Right renal pelvis (tissue), 4 donors: ENCODE measurements around the gene CDK15. TPM values are rescaled to one million over a fixed set of nuclear protein-coding genes. Genes with fewer than 3 reads are reported as not detected.
"Not testable (repeated sequence)": the region's sequence is repeated elsewhere in the genome, so short reads cannot be mapped to it uniquely, and the experiment has no call there.

Source experiments
- DNase-seq, 4 donors: peaks; one replicate each; pipeline ENCODE4 v3.0.0-alpha.2; 2013; ENCODE audit warnings: low read depth in 4 of 4, low spot score in 3 of 4, missing footprints in 1 of 4
- polyA plus RNA-seq, 4 donors: library from polyadenylated mRNA; unstranded; fragments of 120-200 nt; gene quantifications; one replicate each; pipeline ENCODE4 v1.2.1, GENCODE V29; 2013; ENCODE audit not compliant: insufficient read length in 4 of 4

CDK15 gene
- polyA plus RNA-seq, 4 donors, result 0.99 to 1.3 (median 1.1) TPM

DNA sequence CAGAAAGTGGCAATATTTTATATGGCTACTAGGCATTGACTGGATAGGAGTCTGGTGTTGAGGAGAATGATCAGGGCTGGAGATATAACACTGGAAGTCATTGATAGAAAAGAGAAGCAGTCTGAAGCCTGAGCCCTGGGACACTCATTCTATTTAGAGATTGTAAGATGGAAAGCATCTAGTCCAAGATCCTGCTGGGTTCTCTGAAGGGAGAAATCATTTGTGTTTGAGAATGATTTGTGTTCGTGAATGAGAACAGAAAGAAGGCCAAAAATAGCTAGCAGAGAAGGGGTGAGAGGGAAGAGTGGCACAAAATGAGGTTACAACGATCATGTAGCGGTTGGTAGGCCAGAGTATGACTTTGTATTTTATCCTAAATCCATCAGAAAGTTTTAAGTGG, 18.0 kb upstream of the CDK15 start:
- DNase-seq, result no peak

DNA sequence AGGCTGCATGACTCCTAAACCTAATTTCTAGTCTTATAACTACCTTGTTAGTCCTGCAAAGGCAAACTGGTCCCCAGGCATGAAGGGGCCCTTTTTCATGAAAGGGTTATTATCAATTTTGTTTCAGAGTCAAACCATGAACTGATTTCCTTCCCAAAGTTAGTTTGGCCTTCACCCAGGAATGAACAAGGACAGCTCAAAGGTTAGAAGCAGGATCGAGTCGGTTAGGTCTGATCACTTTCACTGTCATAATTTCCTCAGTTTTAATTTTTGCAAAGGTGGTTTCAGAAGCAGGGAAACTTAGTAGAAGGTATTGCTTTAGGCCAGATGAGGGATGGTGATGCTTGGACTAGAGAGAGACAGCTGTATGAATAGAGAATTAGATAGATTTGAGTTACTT, 16.9 kb upstream of the CDK15 start:
- DNase-seq, result no peak

DNA sequence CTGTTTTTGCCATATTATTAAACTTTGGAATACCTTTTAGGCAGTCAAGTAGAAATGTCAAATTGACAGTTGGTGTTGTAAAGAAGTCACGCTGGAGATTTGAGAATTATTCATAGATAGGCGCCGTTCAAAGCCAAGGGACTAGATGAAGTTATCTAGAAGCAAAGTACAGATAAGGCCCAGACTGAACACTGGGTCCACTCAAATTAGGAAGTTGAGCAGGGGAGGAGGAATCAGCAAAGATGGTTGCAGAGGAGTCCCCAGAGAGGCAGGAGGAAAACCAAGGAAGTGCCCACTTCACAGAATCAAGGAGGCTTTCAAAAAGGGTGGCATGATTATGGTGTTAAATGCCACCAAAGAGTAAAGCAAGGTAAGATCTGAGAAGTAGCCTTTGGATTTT, 16.0 kb upstream of the CDK15 start:
- no peak for DNase-seq

DNA sequence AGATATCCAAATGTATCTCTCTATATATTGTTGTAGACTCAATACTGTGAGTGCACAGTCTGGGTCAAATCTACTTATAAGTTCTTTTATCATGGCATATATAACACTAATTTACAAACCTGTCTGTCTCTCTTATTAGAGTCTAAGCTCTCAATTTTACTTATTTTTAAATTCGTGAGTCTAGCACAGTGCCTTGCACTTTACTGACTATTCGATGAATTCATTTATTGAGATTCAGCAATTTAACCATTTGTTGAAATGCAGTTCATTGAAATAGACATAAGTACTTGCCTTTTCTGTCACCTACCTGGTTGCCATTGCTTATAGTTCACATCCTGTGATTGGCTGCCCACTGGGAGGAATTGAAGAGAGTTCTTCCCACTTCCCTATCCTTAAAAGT, 15.3 kb upstream of the CDK15 start:
- DNase-seq, result no peak

DNA sequence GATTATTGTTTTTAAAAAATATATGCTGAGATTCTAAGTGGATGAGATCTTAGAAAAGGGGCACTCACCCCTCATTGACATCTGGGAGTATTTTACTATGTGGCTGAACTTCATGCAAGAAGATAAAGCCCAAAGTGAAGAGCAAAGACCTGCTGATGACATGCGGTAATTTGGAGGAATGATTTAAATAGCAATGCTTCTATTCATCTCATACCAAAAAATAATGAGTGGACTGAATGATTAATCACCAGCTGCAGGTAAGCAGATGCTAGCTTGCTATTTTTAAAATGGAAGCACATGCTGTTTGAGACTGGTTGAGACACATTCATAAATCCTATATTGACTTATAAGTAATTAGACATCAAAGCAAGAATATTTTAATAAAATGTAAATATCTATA, 12.7 kb upstream of the CDK15 start:
- no peak for DNase-seq

DNA sequence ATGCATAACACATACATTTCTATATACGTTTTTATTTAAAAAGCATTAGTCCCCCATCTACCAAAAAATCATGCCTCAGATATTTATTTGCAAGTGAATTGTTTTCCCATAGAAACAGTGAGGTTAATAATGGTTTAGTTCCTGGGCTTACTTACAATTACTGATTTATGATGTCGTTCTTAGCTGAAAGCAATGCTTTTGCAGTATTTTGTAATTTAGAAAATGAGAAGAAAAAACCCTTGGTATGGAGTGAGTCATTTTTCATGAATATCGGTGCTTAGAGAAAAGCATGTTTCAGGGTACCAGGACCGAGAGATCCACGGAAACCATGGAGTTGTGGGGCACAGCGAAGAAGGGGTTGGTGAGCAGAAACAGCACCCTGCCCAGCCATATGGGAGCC, 12.0 kb upstream of the CDK15 start:
- no peak for DNase-seq

DNA sequence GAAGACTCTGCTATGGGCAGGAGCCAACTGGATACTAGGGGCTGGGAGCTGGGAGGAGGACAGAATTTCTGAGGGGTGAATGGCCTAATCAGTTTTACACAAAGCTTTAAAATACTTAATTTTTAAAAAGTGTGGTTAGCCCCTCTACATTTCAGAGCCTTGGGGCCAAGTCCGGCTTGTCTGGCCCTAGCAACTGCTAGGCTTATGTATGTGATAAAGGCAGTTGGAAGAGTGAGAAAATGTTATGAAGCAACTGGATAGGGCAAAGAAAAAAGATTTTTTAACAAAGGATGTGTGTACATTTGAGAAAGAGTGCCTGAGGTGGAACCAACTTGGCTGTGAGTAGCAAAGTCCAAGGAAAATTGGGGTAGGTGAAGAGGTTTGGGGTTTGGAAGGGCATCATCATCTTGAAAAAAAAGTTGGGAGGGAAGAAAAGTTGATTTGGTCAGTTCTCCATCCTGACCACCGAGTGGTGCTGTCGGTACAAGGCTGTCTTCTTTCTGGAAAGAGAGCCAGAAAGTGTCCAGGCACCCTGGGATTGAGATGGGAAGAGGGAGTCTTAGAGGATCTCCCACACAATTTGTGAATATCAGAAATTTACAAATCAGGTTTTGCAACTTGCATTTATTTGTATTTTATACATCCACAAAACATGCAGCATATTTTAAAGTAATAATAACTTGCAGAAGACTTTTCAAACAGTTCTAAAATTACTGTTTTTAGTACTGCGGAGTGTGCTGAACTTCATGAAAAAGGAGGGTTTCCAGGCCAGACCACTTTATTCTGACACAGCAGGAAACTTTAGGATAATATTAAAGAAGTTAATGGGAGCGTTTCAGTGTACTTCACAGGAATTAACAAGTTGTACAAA, 10.5 kb upstream of the CDK15 start:
- no peak for DNase-seq

DNA sequence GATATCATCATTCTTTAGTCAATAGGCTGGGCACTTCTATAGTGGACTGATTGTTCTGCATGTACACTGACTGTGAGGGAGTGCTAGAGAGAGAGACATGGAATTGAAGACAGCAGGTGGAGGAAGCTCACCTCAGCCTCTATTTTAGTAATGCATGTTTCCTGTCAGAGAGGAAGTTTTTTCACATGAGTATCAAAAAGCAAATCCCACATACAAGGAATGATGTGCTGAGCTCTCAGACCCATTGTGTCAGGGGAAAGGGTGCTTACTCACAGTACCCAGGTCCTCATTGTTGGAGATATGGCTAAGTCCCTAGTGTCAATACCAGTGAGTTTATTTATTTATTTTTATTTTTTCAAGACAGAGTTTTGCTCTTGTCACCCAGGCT, 9.9 kb upstream of the CDK15 start:
- DNase-seq, result no peak

DNA sequence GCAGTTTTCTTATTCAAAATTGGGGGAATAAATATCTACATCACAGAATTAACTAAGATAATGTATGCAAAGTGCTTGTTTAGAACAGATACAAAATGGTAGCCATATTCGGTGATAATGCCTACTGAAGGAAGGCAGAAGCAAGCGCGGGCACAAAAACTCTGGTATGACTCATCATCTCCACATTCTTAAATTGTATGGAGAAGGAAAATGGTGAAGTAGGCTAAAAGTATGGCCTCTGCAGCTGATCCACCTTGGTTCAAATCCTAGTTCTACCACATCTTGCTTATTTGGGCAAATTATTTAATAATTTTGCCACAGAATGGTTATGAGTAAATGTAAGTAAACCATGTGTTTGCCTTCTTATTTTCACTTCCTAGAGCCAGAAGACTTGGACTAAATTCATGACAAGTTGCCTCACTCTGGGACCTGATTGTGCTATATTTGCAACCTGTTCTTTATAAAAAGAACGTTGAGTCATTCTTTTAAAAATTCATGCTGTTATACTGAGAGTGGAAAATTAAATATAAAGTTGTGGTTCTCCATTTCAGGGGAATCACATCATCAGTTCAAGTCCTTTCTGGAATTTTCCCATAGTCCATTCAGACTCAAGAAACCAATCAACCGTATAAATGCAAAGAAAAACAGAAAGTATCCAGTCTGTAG, 9.0 kb upstream of the CDK15 start:
- no peak for DNase-seq

DNA sequence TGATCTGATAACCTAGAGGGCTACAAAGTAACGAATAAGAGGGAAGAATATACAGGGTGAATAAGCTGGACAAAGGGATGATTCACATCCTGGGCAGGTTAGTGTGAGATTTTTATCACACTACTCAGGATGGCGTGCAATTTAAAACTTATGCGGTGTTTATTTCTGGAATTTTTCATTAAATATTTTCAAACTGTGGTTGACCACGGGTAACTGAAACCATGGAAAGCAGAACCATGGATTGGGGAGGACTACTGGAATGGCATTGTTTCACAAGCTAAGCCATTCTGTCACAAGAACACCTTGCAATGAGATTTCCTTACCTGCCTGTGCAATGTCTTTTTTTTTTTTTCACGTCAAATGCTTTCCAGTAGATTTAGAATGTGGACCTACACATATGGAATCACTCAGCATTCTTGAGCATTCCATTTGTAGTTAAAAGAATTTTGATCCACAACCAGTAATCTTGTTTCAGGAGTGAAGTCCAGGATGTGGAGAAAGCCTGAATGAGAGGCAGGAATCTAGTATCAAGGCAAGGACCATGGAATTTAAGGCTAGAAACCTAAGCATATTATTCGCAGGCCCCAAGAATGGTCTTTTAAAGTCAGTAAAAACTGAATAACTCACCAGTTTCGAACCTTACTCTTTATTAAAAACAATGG, 8.0 kb upstream of the CDK15 start:
- no peak for DNase-seq

DNA sequence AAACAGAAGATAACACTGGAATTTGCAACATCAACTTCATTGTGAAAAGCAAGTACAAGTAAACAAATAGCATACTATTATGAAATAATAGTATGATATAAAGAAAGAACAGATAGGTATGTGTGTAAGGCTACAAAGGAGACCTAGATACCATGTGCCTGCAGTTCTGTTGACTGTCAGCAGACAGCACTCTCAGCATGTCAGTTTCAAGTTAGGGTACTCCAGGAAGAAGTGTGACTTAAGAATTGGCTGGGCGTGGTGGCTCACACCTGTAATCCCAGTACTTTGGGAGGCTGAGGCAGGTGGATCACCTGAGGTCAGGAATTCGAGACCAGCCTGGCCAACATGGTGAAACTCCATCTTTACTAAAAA, 7.4 kb upstream of the CDK15 start:
- DNase-seq, result not testable (repeated sequence)

DNA sequence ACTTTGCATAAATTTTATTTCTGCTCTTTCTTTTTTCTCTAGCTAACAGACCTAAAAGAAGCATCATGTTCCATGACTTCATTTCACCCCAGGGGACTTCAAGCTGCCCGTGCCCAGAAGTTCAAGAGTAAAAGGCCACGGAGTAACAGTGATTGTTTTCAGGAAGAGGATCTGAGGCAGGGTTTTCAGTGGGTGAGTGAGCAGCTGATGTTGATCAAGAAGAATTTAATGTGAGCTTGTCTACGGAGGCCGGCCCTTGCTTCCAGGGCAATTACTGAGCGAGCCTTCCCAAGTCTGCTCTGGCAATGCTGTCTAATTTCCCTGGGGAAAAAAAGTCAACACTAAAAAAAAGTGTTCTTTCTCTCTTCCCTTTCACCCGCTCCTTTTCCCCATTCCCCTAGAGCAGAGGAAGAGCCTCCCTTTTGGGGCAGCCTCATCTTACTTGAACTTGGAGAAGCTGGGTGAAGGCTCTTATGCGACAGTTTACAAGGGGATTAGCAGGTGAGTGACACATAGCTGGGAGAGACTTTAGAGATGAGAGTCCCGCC, 1.2 kb downstream of the CDK15 start:
- DNase-seq, result peak in 3 of 4 donors; percentile 44 to 53 (median 50)

DNA sequence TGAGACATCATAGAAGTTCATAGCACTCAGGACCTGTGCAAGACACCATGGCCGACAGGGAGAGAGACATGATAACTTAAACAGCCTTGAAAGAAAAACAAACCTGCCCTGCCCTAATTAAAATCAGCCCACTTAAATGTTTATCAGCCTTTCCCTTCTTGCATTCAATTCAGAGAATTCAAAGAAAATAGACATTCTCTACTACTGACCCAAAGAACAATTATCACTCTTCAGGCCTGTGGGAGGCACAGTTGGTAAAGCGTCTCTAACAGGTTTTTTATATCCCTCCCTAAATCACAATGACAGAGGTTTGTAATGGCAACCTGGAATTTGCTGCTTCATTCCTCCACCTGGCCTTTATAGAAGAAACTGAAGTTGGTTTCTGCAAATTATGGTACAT, 1.7 kb downstream of the CDK15 start:
- DNase-seq, result peak in 2 of 4 donors; percentile 26 to 60

DNA sequence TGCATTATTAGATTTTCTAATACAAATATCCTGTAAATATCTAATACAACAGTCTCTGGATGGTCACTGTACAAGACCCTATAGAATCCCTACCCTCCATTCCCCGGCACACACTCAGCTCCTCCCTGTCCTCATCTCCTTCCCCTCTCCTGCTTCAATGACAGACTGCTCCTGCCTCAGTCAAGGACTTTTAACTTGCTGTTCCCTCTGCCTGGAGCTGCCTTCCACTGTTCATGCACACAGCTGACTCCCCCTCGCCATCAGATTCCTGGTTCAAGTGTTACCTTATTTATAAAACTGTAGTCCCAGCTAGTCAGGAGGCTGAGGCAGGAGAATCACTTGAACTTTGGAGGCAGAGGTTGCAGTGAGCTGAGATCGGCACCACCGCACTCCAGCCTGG, 3.3 kb downstream of the CDK15 start:
- no peak for DNase-seq

DNA sequence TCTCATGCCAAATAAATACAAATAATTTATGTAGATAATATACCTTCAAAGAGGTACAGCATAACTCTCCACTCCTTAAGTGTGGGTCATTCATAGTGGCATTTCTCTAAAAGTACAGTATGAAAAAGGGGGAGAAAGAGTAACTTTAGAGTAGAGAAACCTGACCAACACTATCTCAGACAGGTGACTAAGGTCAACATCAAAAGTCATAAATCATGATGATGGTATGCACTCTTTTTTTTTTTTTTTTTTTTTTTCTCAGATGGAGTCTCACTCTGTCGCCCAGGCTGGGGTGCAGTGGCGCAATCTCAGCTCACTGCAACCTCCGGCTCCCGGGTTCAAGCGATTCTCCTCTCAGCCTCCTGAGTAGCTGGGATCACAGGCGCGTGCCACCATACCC, 4.3 kb downstream of the CDK15 start:
- DNase-seq, result not testable (repeated sequence)

DNA sequence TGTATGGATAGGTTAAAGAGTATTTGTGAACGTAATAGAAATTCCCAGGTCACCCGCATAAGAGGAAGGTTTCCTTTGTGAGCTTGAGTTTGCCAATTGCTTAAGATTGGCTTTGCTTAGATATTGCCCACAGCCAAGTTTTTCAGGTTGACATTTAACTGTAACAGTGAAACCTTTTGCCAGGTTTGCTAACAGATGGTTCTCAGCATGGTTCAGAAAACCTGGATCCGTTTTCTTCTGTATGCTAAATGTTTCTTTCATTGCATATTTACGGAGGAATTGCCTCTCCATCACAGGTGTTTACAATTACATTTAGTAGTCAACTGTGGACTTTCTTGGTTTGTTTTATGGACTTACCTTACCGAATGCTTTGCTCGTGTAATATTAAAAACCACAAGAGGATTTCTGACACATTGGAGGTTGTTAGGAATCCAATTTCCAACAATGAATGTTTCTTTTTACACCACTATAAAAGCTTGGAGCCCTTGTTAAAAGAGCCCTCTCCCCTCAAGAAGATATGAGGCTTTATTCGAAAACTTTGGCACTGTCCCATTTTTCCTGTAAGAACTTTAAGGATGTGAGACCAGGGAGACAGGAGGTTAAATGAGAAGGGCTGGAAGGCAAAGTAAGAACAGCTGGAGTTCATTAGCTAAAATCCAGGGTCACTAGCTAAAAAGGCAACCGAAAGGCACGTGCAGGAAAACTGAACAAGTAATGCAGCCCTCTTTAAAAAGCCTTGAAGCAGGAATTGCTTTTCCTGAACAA, 7.8 kb downstream of the CDK15 start:
- DNase-seq, result peak in 1 of 4 donors; percentile 38

DNA sequence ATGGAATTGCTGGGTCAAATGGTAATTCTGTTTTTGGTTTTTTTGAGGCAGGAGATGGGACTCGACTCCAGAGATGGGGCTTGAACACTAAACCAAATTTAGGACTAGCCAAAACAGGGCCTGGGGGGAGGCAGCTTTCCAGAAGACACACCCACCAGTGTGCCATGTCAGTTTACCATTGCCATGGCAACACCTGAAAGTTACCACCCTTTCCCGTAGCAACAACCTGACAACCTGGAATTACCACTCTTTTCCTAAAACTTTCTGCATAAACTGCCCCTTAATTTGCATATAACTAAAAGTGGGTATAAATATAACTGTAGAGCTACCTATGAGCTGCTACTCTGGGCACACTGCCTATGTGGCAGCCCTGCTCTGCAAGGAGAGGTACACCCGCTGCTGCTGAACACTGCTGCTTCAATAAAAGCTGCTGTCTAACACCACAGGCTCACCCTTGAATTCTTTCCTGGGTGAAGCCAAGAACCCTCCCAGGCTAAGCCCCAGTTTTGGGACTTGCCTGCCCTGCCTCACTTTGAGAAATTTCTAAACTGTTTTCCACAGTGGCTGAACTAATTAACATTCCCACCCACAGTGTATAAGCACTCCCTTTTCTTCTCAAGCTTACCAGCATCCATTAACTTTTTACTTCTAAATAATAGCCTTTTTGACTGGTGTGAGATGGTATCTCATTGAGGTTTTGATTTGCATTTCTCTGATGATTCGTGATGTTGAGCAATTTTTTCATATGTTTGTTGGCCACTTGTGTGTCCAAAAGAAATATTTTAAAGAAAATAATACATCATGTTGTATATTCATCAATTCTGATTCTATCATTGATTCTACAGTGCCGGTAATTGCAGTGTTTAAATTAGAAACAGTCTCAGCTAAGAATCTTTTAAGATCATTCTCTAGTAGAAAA, 10.6 kb downstream of the CDK15 start:
- DNase-seq, result no peak

DNA sequence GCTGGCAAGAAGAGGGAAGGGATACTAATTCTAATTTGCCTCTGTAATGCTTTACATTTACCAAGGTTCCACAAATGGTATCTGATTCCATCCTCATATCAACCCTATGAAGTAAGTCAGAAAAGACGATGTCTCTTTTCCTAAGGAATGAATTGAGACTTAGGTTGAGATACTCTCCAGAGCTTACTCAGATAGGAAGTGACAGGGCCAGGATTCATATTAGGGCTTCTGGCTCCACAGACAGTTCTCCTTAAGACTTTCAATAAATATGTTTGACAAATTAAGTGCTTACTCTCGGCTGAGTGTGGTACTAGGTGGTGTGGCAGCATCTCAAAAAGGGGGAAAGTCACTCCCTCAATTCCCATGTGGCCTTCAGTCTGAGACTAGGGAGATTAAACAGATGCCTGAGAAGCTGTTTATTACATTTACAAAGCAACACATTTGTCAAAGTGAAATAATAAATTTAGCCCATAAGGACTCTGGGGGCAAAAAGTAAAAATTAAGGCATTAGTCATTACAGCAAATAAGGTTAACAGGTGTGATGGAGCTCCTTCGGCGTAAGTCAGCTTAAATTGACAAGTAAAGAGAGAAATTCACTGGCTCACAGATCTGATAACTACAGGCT, 14.2 kb downstream of the CDK15 start:
- no peak for DNase-seq

DNA sequence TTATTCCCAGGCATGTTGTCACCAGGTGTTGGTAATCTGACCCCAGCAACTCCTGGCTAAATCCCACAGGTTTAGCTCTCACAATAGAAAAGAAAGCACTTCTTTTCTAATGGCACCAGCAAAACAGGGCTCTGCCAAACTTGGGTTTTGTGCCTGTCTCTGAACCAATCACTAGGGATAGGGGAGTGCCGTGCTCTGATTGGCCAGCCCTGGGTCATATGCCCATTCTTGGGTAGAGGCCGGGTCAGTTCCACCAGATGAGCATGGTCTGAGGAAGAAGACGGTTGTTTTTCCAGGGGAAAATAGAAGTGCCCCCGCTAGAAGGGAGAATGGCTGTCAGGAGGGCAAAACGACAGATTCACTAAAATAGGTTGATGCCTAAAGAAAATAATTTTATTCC, 14.7 kb downstream of the CDK15 start:
- no peak for DNase-seq
